H4 (cell line): ENCODE data around the gene VSTM2L. TPM values are rescaled to one million over a fixed set of nuclear protein-coding genes. Genes with fewer than 3 reads are reported as not detected.
"Not testable (repeated sequence)": the region's sequence is repeated elsewhere in the genome, so short reads cannot be mapped to it uniquely, and the experiment has no call there.

Experiments used
- DNase-seq: peaks from one replicate; pipeline ENCODE4 v3.0.0-alpha.2; 2015; ENCODE audit warnings: low spot score
- total RNA-seq: library from RNA; depleted of rRNA; stranded (reverse); fragments of >200 nt; shearing (Covaris generic); gene quantifications from 2 replicates; pipeline ENCODE4 v1.2.3, GENCODE V29; 2014; rRNA removed

Gene VSTM2L
- 1.2 and 1.6 TPM in 2 replicates for total RNA-seq

- no peak for DNase-seq
Measured at GRCh38 chr20:37902504-37903313, at the start of gene VSTM2L. Gene VSTM2L, plus strand, starts transcription at chr20:37903127. Its CDS starts 224 bp downstream, at chr20:37903351.

GRCh38 chr20:37853823-37854375 is 49.0 kb upstream of the VSTM2L start:
- no peak for DNase-seq

GRCh38 chr20:37856034-37856433 is 46.9 kb upstream of the VSTM2L start:
- not testable (repeated sequence) for DNase-seq

GRCh38 chr20:37856932-37857660 is 45.8 kb upstream of the VSTM2L start:
- DNase-seq, result no peak

GRCh38 chr20:37859406-37860171 is 43.3 kb upstream of the VSTM2L start:
- DNase-seq, result no peak

- no peak for DNase-seq
Measured at GRCh38 chr20:37863289-37863688, 39.6 kb upstream of the VSTM2L start.

- no peak for DNase-seq
Measured at GRCh38 chr20:37864298-37864697, 38.6 kb upstream of the VSTM2L start.

- DNase-seq, result no peak
Measured at GRCh38 chr20:37866051-37866450, 36.9 kb upstream of the VSTM2L start.

- DNase-seq, result no peak
Measured at GRCh38 chr20:37867289-37868195, 35.4 kb upstream of the VSTM2L start.

GRCh38 chr20:37868851-37869333 is 34.0 kb upstream of the VSTM2L start:
- DNase-seq, result no peak

- no peak for DNase-seq
Measured at GRCh38 chr20:37869334-37869861, 33.5 kb upstream of the VSTM2L start.

- no peak for DNase-seq
Measured at GRCh38 chr20:37870294-37870693, 32.6 kb upstream of the VSTM2L start.

- no peak for DNase-seq
Measured at GRCh38 chr20:37871751-37872150, 31.2 kb upstream of the VSTM2L start.

GRCh38 chr20:37872161-37872560 is 30.8 kb upstream of the VSTM2L start:
- DNase-seq, result no peak

GRCh38 chr20:37873884-37874283 is 29.0 kb upstream of the VSTM2L start:
- no peak for DNase-seq

GRCh38 chr20:37875460-37876175 is 27.3 kb upstream of the VSTM2L start:
- no peak for DNase-seq

GRCh38 chr20:37876863-37877262 is 26.1 kb upstream of the VSTM2L start:
- no peak for DNase-seq

GRCh38 chr20:37877832-37878772 is 24.8 kb upstream of the VSTM2L start:
- DNase-seq, result no peak
